Effector CD4-positive, alpha-beta T cell (primary cell): ENCODE results near the gene DISP2.

ENCODE experiments used
- DNase-seq: peaks from one replicate; pipeline ENCODE4 v3.0.0-alpha.2; 2020

Gene DISP2

GRCh38 chr15:40365624-40366456 is 7.8 kb downstream of the DISP2 start:
- no peak for DNase-seq

GRCh38 chr15:40366457-40367370 is 8.7 kb downstream of the DISP2 start:
- DNase-seq, result no peak

- DNase-seq, result no peak
Observed at GRCh38 chr15:40367371-40367685, 9.3 kb downstream of the DISP2 start.

- peak; percentile 76 for DNase-seq
Observed at GRCh38 chr15:40367686-40368611, 9.9 kb downstream of the DISP2 start.

GRCh38 chr15:40368719-40369473 is 10.9 kb downstream of the DISP2 start:
- DNase-seq, result no peak

GRCh38 chr15:40369474-40369869 is 11.5 kb downstream of the DISP2 start:
- no peak for DNase-seq

GRCh38 chr15:40369971-40370370 is 12.0 kb downstream of the DISP2 start:
- no peak for DNase-seq

- no peak for DNase-seq
Observed at GRCh38 chr15:40372981-40373380, 15.0 kb downstream of the DISP2 start.

- no peak for DNase-seq
Observed at GRCh38 chr15:40377606-40378005, 19.6 kb downstream of the DISP2 start.

GRCh38 chr15:40379374-40379773 is 21.4 kb downstream of the DISP2 start:
- DNase-seq, result no peak

- no peak for DNase-seq
Observed at GRCh38 chr15:40379853-40380252, 21.8 kb downstream of the DISP2 start.

GRCh38 chr15:40380636-40381035 is 22.6 kb downstream of the DISP2 start:
- no peak for DNase-seq

- no peak for DNase-seq
Observed at GRCh38 chr15:40381818-40382529, 24.0 kb downstream of the DISP2 start.

- DNase-seq, result peak; percentile 91
Observed at GRCh38 chr15:40382580-40383456, 24.8 kb downstream of the DISP2 start, which contains the start of gene KNSTRN. KNSTRN (plus strand) TSS chr15:40382721; CDS start chr15:40382836, 115 bp downstream.

- DNase-seq, result no peak
Observed at GRCh38 chr15:40386480-40386879, 28.5 kb downstream of the DISP2 start.

- no peak for DNase-seq
Observed at GRCh38 chr15:40388941-40389823, 31.2 kb downstream of the DISP2 start.

GRCh38 chr15:40389824-40390595 is 32.0 kb downstream of the DISP2 start:
- DNase-seq, result no peak
